HG02678 (cell line): Measurements from ENCODE around the gene CLEC2B.

Source experiments
- ATAC-seq: cut with Tn5 transposase; IDR thresholded peaks from one replicate; pipeline ENCODE4 v1.9.1; 2021; ENCODE audit warnings: mild to moderate bottlenecking, moderate library complexity; ENCODE audit not compliant: unreplicated experiment

The CLEC2B gene

GRCh38 chr12:9810671-9811070 lies 58.5 kb downstream of the CLEC2B start:
- ATAC-seq: no peak

DNA sequence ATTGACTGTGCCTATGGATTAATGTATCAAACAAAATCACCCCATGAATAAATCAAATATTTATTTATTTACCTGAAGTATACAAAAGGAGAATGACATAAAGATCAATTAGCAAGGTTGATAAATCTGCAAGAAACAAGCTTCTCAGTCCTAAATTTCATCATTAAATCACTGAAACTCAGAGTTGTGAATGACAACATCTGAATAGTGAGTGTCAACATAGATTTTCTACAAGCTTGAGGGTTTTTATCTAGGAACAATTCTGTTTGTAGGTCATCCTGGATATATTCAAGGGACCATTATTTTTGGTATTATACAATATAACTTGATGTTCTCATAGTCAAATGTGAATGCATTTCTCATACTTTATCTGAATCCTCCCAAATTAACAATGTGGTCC lies 59.3 kb downstream of the CLEC2B start:
- no peak for ATAC-seq

GRCh38 chr12:9809338-9809737 lies 59.8 kb downstream of the CLEC2B start:
- no peak for ATAC-seq

- no peak for ATAC-seq
Measured at GRCh38 chr12:9808504-9808903, 60.6 kb downstream of the CLEC2B start.

DNA sequence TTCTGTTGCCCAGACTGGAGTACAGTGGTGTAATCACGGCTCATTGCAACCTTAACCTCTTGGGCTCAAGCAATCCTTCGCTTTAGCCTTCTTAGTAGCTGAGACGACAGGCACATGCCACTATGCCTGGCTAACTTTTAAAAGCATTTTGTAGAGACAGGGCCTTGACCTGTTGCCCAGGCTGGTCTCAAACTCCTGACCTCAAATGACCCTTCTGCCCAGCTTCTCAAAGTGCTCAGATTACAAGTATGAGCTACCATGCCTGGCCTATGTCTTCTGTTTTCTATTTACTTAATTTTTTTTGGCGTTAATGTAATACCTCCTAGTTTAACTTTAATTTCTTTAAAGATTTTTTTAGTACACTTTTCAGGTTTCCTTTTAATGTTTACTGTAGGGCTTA lies 62.4 kb downstream of the CLEC2B start:
- no peak for ATAC-seq

GRCh38 chr12:9805883-9806282 lies 63.3 kb downstream of the CLEC2B start:
- no peak for ATAC-seq
